Measurements from ENCODE around the gene SRY. TPM values are rescaled to one million over a fixed set of nuclear protein-coding genes. Genes with fewer than 3 reads are reported as not detected.
"Not testable (repeated sequence)": the region's sequence is repeated elsewhere in the genome, so short reads cannot be mapped to it uniquely, and the experiment has no call there.

The SRY gene
- not detected for polyA plus RNA-seq

DNA sequence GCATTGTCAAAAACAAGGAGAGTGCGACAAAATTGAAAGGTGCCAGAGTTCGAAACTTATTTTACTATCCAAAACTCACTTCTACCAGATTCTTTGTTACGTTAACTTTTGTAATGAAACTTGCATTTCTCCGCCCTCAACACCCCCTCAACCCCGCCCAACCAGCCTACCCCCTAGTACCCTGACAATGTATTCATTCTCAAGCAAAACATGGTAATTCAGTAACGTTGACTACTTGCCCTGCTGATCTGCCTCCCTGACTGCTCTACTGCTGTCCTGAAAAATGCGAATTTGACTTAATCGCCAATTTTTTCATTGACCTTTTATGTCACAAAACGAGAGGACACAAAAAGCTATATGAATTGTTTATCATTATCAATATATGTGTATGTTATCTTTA, at the start of gene SRY:
TSS of gene SRY (minus strand) at position 83 of the 400 bp plus-strand sequence. CDS start at position 4, 79 bp downstream.
- Mint-ChIP-seq H3K27ac (no peak within 1 kb of the TSS), H3K4me1 (no peaks in the 10 kb centered on the region), H3K4me3 (peak within 1 kb of the TSS in 1 of 5 donors; percentile 59), H3K9me3 (no peaks in the 10 kb centered on the region), H3K36me3 (no peaks in the 10 kb centered on the region), H3K27me3 (ENCODE audit: low read depth in 3 of 3) (peaks cover 0 to 21% (median 0%) of the 10 kb centered on the region in 3 donors)
- DNase-seq, result no peak

DNA sequence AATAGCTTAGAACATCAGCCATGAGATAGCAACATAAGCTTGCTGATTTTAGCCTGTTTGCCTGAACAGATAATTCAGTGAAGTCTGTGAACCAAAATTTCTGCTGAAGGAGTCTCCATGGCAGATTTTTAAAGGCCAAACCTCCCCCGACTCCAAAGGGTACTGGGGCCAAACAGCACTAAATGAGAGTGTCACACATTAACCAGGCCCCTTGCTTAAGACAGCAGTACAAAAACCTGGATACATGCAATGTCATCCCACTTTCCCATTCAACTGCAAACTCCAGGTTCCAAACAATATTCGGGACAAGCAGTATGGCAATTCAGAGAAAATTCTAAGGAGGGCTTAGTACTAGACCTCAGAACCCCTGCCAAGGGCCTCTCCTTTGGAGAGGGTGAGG, 49.6 kb upstream of the SRY start:
- H3K27ac Mint-ChIP-seq, result no peak overlapping the region
- no peaks in the 10 kb centered on the region for H3K36me3 Mint-ChIP-seq

DNA sequence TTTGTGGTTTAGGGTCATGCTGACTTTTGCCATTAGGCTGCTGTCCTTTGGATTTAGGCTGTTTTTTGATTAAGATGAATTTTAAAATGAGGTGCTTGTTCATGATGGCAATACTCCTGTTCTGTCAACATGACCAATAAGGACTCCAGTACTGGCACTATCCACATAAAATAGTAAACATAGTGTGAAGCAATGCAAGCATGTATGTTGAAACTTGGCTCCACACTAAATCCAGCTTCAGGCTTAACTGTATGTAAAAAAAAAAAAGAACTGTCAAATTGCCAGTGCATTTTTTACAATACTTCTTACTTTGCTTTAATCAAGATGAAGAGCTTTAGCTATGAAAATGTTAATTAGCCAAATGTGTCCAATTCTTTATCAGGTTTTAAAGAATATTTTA, 47.7 kb upstream of the SRY start:
- Mint-ChIP-seq H3K4me3 (no peak overlapping the region), H3K27me3 (ENCODE audit: low read depth in 3 of 3) (peaks cover 0 to 8% (median 0%) of the 10 kb centered on the region in 3 donors), H3K4me1 (no peaks in the 10 kb centered on the region), H3K27ac (no peak overlapping the region), H3K36me3 (no peaks in the 10 kb centered on the region), H3K9me3 (no peaks in the 10 kb centered on the region)
- no peak for DNase-seq

More for the DNA sequence above, 49.6 kb upstream of the SRY start:
- DNase-seq, result no peak
- Mint-ChIP-seq H3K4me1 (no peaks in the 10 kb centered on the region), H3K4me3 (no peak overlapping the region), H3K27me3 (ENCODE audit: low read depth in 3 of 3) (peaks cover 0 to 13% (median 0%) of the 10 kb centered on the region in 3 donors), H3K9me3 (no peaks in the 10 kb centered on the region)

DNA sequence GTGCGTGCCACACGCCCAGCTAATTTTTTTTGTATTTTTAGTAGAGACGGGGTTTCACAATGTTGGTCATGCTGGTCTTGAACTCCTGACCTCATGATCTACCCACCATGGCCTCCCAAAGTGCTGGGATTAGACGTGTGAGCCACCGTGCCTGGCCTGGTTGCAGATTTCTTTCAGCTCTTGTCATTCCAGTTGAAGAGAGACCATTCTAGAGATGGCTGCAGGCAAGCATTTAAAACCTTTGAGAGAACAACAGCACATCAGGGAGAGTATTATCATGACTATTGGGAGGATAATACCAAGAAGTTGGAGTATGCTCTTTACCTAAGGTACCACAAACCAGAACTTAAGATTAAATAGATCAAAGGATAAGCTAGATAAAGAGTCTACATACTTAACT, 41.0 kb upstream of the SRY start:
- no peak overlapping the region for H3K4me3 Mint-ChIP-seq
- H3K27ac Mint-ChIP-seq, result no peak overlapping the region
- H3K4me1 Mint-ChIP-seq, result no peaks in the 10 kb centered on the region
- no peaks in the 10 kb centered on the region for H3K9me3 Mint-ChIP-seq
- H3K36me3 Mint-ChIP-seq, result no peaks in the 10 kb centered on the region
- DNase-seq, result no peak
- peaks cover 0 to 1% (median 0%) of the 10 kb centered on the region in 3 donors for H3K27me3 Mint-ChIP-seq (ENCODE audit: low read depth in 3 of 3)

DNA sequence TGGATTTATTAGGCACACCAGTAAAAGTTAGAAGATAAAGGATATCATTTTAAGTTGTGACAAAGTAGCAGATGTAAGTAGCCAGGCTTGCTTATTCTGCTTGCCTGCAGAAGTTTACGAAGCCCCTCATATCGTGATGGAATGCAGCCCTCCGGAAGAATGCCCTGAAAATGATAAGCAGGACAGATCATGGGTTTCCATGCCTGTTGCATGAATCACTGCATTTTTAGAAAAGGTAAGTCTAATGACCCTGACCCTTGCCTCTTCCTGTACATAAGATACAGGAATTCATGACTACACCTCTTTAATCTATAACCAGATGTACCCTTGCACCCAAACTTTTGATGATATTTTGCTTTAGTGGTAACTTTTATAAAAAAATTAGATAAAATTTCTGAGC, 37.0 kb upstream of the SRY start:
- H3K9me3 Mint-ChIP-seq, result no peaks in the 10 kb centered on the region
- H3K36me3 Mint-ChIP-seq, result no peaks in the 10 kb centered on the region
- no peaks in the 10 kb centered on the region for H3K4me1 Mint-ChIP-seq
- DNase-seq, result no peak
- H3K4me3 Mint-ChIP-seq, result no peak overlapping the region
- no peaks in the 10 kb centered on the region for H3K27me3 Mint-ChIP-seq (ENCODE audit: low read depth in 3 of 3)
- H3K27ac Mint-ChIP-seq, result no peak overlapping the region

DNA sequence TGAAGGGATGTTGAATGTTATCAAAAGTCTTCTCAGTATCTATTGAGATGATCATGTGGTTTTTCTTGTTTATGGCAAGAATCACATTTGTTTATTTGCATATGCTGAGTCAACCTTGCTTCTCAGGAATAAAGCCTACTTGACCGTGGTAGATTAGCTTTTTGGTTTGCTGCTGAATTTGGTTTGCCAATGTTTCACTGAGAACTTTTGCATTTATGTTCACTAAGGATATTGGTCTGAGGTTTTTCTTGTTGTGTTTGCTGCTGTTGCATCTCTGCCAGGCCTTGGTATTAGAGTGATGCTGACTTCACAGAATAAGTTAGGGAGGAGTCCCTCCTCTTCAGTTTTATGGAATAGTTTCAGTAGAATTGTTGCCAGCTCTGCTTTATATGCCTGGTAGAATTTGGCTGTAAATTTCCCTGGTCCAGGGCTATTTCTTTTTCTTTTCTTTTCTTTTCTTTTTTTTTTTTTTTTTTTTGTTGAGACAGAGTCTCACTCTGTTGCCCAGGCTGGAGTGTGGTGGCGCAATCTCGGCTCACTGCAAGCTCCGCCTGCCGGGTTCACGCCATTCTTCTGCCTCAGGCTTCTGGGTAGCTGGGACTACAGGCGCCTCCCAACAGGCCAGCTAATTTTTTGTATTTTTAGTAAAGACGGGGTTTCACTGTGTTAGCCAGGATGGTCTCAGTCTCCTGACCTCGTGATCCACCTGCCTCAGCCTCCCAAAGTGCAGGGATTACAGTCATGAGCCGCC, 29.8 kb upstream of the SRY start:
- not testable (repeated sequence) for H3K36me3 Mint-ChIP-seq; H3K27ac Mint-ChIP-seq; H3K4me3 Mint-ChIP-seq; H3K9me3 Mint-ChIP-seq; DNase-seq; H3K27me3 Mint-ChIP-seq (ENCODE audit: low read depth in 3 of 3); H3K4me1 Mint-ChIP-seq

DNA sequence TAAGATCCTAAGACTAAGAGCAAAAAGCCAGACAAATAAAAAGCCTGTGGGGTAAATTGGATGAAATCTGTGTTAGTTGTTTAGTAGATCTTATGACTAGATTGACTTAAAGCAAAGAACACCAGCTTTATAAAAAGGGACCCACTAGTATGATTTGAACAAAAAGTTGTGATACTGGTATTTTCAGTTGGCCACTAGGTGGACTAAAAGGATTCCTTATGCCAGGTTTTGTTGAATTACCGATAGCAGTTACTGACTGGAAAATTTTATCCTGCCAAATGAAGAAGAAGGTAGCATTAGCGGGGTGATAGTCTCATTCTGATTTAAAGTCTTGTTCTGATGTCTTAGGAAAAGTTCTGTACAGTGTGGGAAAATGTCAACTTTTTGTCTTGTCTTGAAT, 12.8 kb upstream of the SRY start:
- DNase-seq, result no peak
- Mint-ChIP-seq H3K4me1 (no peaks in the 10 kb centered on the region), H3K27ac (no peak overlapping the region), H3K4me3 (no peak overlapping the region), H3K9me3 (no peaks in the 10 kb centered on the region), H3K27me3 (ENCODE audit: low read depth in 3 of 3) (peaks cover 0 to 9% (median 0%) of the 10 kb centered on the region in 3 donors), H3K36me3 (no peaks in the 10 kb centered on the region)

DNA sequence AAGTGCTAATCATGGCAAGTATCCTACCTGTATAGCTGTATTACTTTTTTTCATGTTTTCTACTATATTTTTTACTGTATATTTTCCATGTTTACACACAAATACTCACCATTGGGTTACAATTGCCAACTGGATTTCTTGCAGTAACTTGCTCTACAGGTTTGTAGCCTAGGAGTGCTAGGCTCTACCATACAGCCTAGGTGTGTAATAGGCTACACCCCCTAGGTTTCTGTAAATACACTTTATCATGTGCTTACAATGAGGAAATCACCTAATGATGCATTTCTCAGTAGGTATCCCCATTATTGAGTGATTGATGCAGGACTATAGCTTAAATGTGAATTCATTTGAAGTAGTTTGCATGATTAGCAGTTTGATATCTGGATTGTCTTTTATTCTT, 10.5 kb upstream of the SRY start:
- no peak overlapping the region for H3K27ac Mint-ChIP-seq
- H3K9me3 Mint-ChIP-seq, result no peaks in the 10 kb centered on the region
- no peak for DNase-seq
- H3K4me3 Mint-ChIP-seq, result no peak overlapping the region
- no peaks in the 10 kb centered on the region for H3K36me3 Mint-ChIP-seq
- H3K4me1 Mint-ChIP-seq, result no peaks in the 10 kb centered on the region
- peaks cover 0 to 3% (median 0%) of the 10 kb centered on the region in 3 donors for H3K27me3 Mint-ChIP-seq (ENCODE audit: low read depth in 3 of 3)

DNA sequence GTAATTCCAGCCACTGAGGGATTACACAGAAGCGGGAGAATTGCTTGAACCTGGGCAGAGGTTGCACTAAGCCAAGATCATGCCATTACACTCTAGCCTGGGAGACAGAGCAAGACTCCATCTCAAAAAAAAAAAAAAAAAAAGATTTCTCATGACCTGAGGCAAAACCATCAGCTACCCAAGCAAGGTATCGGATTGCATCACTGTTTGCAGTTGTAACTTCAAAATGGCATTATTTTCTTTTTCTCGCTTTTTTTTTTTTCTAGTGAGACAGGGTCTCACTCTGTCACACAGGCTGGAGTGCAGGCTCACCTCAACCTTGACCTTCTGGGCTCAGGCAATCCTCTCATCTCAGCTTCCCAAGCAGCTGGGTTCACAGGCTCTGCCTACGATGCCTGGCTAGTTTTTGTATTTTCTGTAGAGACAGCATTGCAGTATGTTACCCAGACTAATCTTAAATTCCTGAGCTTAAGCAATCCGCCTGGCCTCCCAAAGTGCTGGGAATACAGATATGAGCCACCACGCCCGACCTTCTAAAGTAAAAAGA, 9.6 kb upstream of the SRY start:
- Mint-ChIP-seq H3K4me1 (no peaks in the 10 kb centered on the region), H3K9me3 (no peaks in the 10 kb centered on the region), H3K36me3 (no peaks in the 10 kb centered on the region), H3K27me3 (ENCODE audit: low read depth in 3 of 3) (peaks cover 0 to 3% (median 0%) of the 10 kb centered on the region in 3 donors), H3K4me3 (no peak overlapping the region), H3K27ac (no peak overlapping the region)
- DNase-seq, result no peak

DNA sequence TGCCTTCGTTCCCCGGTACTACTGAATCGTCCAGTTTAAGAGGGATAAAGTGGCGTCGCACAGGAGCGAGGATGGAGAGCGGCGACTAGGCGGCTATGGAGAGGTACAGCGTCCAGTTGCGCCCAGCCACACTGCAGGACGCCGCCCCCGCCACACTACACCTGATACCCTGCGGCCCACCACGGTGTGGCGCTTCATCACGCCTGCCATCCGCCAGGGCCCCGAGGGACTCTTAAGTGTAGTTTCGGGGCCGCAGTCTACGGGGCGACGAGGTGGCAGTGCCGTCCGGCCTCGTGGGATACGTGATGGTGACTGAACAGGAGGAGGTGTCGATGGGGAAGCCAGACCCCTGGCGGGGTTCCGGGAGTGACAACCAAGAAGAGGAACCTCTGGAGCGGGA, 2.3 kb upstream of the SRY start:
- DNase-seq, result no peak
- no peaks in the 10 kb centered on the region for H3K4me1 Mint-ChIP-seq
- no peak overlapping the region for H3K4me3 Mint-ChIP-seq
- H3K36me3 Mint-ChIP-seq, result no peaks in the 10 kb centered on the region
- H3K9me3 Mint-ChIP-seq, result no peaks in the 10 kb centered on the region
- H3K27ac Mint-ChIP-seq, result no peak overlapping the region
- peaks cover 0 to 19% (median 0%) of the 10 kb centered on the region in 3 donors for H3K27me3 Mint-ChIP-seq (ENCODE audit: low read depth in 3 of 3)

DNA sequence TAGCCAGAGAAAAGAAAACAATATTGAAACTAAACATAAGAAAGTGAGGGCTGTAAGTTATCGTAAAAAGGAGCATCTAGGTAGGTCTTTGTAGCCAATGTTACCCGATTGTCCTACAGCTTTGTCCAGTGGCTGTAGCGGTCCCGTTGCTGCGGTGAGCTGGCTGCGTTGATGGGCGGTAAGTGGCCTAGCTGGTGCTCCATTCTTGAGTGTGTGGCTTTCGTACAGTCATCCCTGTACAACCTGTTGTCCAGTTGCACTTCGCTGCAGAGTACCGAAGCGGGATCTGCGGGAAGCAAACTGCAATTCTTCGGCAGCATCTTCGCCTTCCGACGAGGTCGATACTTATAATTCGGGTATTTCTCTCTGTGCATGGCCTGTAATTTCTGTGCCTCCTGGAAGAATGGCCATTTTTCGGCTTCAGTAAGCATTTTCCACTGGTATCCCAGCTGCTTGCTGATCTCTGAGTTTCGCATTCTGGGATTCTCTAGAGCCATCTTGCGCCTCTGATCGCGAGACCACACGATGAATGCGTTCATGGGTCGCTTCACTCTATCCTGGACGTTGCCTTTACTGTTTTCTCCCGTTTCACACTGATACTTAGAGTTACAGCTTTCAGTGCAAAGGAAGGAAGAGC, 488 bp downstream of the SRY start:
- Mint-ChIP-seq H3K27me3 (ENCODE audit: low read depth in 3 of 3) (peaks cover 0 to 21% (median 0%) of the 10 kb centered on the region in 3 donors), H3K27ac (no peak overlapping the region), H3K36me3 (no peaks in the 10 kb centered on the region), H3K4me3 (peak overlapping the region in 1 of 5 donors; percentile 58), H3K9me3 (no peaks in the 10 kb centered on the region), H3K4me1 (no peaks in the 10 kb centered on the region)
- DNase-seq, result no peak

Other genes with a start within 250 kb of the SRY start
- not detected for gene RPS4Y1, start 53.9 kb upstream of the SRY start, polyA plus RNA-seq
- gene ZFY, start 147.7 kb upstream of the SRY start, polyA plus RNA-seq, result not detected

All from immature natural killer cell (primary cell).